HG02798 (cell line): ENCODE data around the gene TUBA8.
"Not testable (repeated sequence)": the region's sequence is repeated elsewhere in the genome, so short reads cannot be mapped to it uniquely, and the experiment has no call there.

Source experiments
- ATAC-seq: cut with Tn5 transposase; IDR thresholded peaks from one replicate; pipeline ENCODE4 v1.9.1; 2021; ENCODE audit warnings: mild to moderate bottlenecking; ENCODE audit not compliant: unreplicated experiment, poor library complexity

TUBA8 gene

DNA sequence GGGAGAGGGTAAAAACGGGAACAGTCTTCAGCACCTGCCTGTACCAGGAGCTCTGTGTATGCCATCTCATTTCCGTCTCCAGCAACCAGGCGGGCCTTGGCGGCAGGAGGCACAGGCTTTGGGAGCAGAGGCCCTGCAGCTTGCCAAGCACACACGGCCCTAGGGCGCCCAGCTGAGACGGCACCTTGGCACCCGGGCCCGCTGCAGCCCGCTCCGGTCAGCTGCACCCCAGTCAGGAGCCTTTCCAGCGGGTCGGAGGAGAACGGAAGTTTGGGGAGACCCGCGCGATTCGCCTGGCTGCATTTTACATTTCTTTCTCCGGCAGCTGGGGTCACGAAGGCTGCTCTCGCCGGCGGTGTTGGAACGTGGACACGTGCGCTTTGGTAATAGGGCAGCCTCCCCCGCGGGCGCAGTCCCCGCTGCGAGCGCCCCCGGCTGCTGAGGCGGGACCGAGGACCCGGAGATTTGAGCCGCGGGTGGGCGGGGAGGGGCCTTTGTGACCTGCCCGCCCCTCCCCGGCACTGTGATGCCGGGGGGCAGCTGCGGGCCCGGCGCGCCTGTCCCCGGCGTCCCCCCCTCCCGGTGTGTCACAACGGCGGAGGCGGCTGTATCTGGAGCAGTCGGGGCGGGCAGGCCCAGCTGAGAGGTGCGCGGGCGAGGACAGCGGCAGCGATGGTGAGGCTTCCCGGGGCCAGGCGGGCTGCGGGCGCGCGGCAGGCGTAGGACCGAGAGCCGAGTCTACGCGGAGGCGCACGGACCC, at the start of gene TUBA8:
Gene TUBA8 (plus strand): TSS at position 616 of the 760 bp plus-strand sequence. CDS start 57 bp downstream, at position 673.
- no peak for ATAC-seq

DNA sequence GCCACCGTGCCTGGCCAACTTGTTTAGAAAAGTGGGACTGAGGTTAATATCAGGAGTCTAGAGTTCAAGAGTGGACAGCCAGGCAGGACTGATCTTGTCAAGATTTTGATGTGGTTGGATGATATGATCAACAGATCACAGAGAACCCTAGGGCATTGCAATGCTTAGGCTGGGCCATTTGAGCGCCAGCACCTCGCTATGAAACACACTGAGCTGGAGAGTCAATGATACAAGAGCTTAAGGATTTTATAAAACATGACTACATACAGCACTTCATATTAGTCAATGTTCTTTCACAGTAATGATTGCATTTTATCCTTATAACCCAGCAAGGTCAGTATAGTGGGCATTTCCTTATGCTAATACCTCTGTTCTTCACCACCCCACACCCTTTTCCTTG, 48.2 kb upstream of the TUBA8 start:
- no peak for ATAC-seq

- no peak for ATAC-seq
These were observed 47.3 kb upstream of the TUBA8 start for GRCh38 chr22:18063306-18063705.

DNA sequence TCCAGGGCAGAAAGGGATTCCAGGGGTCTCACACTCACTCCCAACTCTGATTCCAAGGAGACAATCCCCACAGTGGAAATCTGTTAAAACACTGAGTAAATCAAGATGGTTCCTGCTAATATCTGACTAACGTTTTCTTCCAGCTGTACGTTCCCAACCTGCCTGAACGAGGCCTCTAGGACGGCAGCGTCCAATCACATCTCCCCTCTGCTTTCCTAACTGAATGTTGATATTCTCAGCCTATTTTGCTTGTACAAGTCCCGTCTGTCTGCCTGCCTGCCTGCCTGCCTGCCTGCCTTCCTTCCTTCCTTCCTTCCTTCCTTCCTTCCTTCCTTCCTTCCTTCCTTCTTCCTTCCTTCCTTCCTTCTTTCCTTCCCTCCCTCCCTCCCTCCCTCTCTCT, 46.9 kb upstream of the TUBA8 start:
- not testable (repeated sequence) for ATAC-seq

DNA sequence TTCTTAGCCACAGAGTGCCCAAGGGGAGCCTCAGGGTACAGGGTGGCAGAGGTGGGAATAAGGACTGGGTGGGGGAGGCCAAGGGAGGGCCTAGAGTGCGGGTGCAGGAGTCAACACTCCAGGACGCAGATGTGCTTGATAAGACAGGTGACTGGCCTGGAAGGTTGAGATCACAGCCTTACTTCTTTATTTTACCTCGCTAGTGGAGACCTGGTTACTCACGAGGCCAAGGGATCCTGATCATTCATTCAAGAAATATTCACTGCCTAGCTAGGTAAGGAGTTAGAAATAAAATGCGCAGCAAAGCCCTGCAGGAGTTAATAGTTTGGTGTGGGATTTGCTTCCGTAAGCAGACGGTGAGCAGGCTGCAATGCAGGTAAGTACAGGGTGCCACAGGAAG, 46.0 kb upstream of the TUBA8 start:
- ATAC-seq: no peak

DNA sequence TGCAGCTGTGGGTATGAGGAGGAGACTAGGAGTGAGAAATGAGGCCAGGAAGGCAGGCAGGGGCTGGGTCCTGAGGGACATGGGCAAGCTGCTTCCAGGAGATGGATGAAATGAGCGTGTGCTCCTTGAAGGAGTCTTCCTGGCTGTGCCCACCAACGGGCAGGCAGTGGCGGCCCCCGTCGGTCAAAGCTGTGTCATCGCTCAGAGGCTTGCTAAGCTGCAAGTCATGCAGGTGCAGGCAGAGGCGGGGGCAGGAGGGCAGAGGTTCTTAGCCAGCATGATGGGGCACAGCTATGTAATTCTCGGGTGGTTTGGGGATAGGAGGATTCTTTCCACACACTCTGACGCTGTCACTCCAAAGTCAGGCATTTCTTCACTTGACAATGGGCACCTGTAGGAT, 45.4 kb upstream of the TUBA8 start:
- no peak for ATAC-seq

- no peak for ATAC-seq
These were observed 44.3 kb upstream of the TUBA8 start for GRCh38 chr22:18066181-18066859.

- ATAC-seq: no peak
These were observed 43.5 kb upstream of the TUBA8 start for GRCh38 chr22:18067121-18067520.

- no peak for ATAC-seq
These were observed 42.9 kb upstream of the TUBA8 start for GRCh38 chr22:18067548-18068341.

DNA sequence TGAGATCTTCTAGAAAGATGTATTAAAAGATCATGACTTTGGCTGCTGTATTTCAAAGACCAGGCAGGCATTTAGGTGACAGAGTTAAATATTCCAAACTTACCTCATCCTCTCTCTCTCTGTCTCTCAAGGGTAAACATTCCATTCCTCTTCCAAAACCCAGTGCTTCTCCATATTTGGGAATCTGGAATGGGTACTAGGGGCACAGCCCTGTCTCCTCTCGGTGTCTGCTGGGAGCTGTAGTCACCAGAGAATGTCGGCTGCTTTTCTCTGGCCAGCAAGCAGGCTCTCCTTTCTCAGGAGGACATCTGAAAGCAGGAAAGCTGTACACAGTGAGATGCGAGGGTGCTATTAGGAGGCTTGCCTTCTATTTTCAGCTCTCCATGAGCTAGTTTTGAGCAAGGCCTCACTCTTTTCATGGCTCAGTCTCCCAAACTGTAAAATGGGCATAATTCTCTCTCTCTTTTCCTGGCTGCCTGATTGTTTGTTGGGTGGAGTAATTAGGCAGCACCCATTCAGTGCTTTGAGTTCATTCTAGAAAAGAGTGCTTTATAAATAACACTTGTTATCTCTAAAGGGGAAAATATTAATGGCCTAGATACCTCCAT, 42.1 kb upstream of the TUBA8 start:
- ATAC-seq: no peak

DNA sequence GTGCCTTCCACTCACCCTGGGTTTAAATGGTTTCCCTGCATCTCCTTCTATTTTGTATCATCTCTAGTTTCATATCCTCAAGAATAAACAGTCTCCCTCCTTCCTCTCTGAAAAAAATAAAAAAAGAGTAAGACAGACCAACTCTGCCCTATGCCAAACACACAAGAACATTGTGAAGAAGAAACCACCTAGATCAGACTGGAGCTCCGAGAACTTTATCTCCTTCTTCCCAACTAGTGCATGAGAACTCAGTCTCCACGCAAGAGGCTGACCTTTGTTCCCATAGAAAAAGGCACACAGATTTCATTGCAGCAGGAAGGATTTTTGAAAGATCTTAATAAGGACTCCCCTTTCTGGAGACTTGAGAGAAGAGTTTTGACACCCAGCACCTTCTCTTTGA, 41.6 kb upstream of the TUBA8 start:
- no peak for ATAC-seq

DNA sequence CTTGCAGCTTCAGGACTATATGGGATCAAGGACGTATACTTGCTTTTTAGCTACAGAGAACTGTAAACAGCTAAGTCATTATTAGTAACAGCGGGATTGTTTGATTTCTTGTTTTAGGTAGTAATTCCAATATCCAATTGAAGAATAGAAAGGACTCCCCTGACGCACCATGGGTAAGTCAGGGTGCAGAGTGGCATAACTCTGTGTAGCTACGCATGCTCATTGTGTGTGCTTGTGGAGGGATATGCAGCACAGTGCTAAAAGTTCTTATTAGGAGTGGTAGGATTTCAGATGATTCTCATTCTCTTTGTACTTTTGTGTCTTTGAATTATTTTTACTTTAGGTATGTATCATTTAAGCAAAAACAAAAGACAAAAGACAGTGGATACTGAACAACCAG, 40.6 kb upstream of the TUBA8 start:
- no peak for ATAC-seq

GRCh38 chr22:18070556-18071306, 39.9 kb upstream of the TUBA8 start:
- no peak for ATAC-seq

DNA sequence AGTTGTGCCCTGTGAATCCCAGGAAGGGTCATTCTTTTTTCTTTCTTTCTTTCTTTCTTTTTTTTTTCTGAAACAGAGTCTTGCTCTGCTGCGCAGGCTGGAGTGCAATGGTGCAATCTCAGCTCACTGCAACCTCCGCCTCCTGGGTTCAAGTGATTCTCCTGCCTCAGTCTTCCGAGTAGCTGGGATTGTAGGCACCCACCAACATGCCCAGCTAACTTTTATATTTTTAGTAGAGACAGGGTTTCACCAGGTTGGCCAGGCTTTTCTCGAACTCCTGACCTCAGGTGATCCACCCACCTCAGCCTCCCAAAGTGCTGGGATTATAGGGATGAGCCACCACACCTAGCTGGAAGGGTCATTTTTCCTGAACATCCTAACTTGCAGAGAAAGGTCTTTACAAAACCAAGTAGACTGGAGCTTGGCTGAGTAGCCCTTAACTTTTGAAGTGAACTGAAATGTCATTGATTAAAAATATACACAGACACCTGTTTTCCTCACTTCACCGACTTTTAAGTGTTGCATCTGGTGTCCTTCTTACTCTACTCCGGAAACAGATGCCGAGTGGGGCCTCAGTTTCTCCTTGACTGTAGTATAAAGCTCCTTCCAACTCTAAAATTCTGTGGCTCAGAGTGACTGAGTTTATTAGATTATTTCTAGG, 39.2 kb upstream of the TUBA8 start:
- not testable (repeated sequence) for ATAC-seq

DNA sequence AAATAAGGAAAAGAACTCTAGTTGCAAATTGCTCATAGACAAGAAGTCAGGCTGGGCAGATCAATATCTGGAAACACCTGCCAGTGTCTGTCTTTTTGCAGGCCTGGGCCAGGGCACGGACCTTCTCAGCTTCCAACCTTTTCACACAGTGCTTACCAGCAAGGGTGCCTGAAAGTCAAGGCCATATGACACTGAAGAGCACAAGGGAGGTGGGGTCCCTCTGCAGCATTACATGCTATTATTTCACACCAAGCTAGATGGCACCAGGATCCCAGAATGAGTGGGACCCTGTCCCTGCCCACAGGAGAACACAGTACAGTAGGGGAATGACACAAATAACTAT, 38.7 kb upstream of the TUBA8 start:
- ATAC-seq: no peak

- no peak for ATAC-seq
These were observed 37.1 kb upstream of the TUBA8 start for GRCh38 chr22:18073467-18073866.

DNA sequence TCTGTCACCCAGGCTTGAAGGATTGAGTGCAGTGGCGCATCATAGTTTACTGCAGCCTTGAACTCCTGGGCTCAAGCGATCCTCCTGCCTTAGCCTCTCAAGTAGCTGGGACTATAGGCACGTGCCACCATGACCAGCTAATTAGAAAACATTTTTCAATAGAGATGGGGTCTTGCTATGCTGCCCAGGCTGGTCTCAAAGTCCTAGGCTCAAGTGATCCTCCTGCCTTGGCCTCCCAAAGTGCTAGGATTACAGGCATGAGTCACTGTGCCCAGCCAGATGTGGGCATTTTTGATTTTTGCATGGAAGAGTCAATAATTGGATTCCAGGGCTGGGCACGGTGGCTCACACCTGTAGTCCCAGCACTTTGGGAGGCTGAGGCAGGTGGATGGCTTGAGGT, 36.7 kb upstream of the TUBA8 start:
- not testable (repeated sequence) for ATAC-seq

- no peak for ATAC-seq
These were observed 35.4 kb upstream of the TUBA8 start for GRCh38 chr22:18075101-18075719.
